ENCODE measurements around the gene ZNF662. TPM values are rescaled to one million over a fixed set of nuclear protein-coding genes. Genes with fewer than 3 reads are reported as not detected.

ZNF662 gene
- total RNA-seq, 1 experiment from 2014 or later: not detected

- Mint-ChIP-seq H3K27ac (no peak overlapping the region), H3K4me3 (no peak overlapping the region), H3K9me3 (no peaks in the 10 kb centered on the region), H3K27me3 (ENCODE audit: low read depth) (no peaks in the 10 kb centered on the region), H3K4me1 (peaks cover 0 to 2% of the 10 kb centered on the region in 2 experiments; a peak in 1 of 4 replicates), H3K36me3 (ENCODE audit: insufficient read depth in 1 of 3, low read depth in 3 of 3) (no peaks in the 10 kb centered on the region)
- Histone ChIP-seq H2BK120ac (ENCODE audit: low read depth, low read length, poor library complexity, severe bottlenecking) (no peak overlapping the region), H2BK20ac (ENCODE audit: low read depth, low read length, poor library complexity, severe bottlenecking) (no peak overlapping the region), H3K9ac (ENCODE audit: extremely low read depth, insufficient read length, low read length) (no peak overlapping the region), H3K23ac (ENCODE audit: insufficient read length, low read depth, low read length) (no peak overlapping the region), H2BK12ac (ENCODE audit: insufficient read length, low read depth, low read length) (no peak overlapping the region), H4K20me1 (ENCODE audit: control insufficient read depth, insufficient read depth, insufficient read length) (no peaks in the 10 kb centered on the region), H3K56ac (ENCODE audit: insufficient read length, low read depth, low read length) (no peak overlapping the region), H4K91ac (ENCODE audit: insufficient read length, low read depth, low read length) (no peak overlapping the region), H4K5ac (ENCODE audit: insufficient read length, low read depth, low read length) (no peak overlapping the region), H3K4me1 (ENCODE audit: insufficient read depth, low read length) (no peaks in the 10 kb centered on the region), H2AK5ac (ENCODE audit: insufficient read length, low read length) (no peak overlapping the region), H3K79me2 (ENCODE audit: insufficient read depth, low read length) (no peaks in the 10 kb centered on the region), H3K27ac (ENCODE audit: insufficient read length, low read depth, low read length) (no peak overlapping the region), H3K4ac (ENCODE audit: low read depth, low read length) (no peak overlapping the region), H3K27me3 (ENCODE audit: insufficient read depth, low read length) (no peaks in the 10 kb centered on the region), H3K23me2 (ENCODE audit: insufficient read length, low read depth, low read length, poor library complexity, severe bottlenecking) (no peaks in the 10 kb centered on the region), H2BK5ac (ENCODE audit: insufficient read length, low read length) (no peak overlapping the region), H3K9me3 (ENCODE audit: control insufficient read depth, low read depth, low read length) (no peaks in the 10 kb centered on the region), H3K4me2 (ENCODE audit: insufficient read depth, insufficient read length, low read length) (no peak overlapping the region), H3K18ac (ENCODE audit: insufficient read length, low read depth, low read length) (no peak overlapping the region), H2AFZ (ENCODE audit: low read length) (no peak overlapping the region), H4K8ac (replicated peaks; ENCODE audit: insufficient read length, low read depth, low read length) (no peak overlapping the region), H2BK15ac (ENCODE audit: low read depth, low read length) (no peak overlapping the region), H3K79me1 (ENCODE audit: insufficient read depth, low read depth, low read length, poor library complexity, severe bottlenecking) (no peaks in the 10 kb centered on the region), H3K14ac (ENCODE audit: insufficient read depth, low read length) (no peak overlapping the region), H3T11ph (ENCODE audit: low read length) (no peak overlapping the region)
- no CpG with 5 or more reads among the region's 3 CpGs for WGBS (ENCODE audit: extremely low coverage, insufficient read length, low lambda C conversion rate)
- no peak for DNase-seq
- no peak for TF ChIP-seq CTCF (conservative IDR thresholded peaks at IDR 0.05)
These were observed 31.4 kb downstream of the ZNF662 start for GRCh38 chr3:42937334-42937733.

All from H9 (cell line).